Prostate gland (tissue), 2 donors: ENCODE results near the gene EPS8.

Experiments used
- CTCF ChIP-seq, 4 experiments: fragments of 200-600 bp in 2 of 4; fragments of 450-650 bp in 2 of 4; sonication (generic) in 2 of 4; IDR thresholded peaks; 1 replicate in 3 of 4; 2 replicates in 1 of 4; pipeline ENCODE4 v1.5.1; 2016 to 2019; ENCODE audit warnings: antibody characterized with exemption in 4 of 4, mild to moderate bottlenecking in 2 of 4, moderate library complexity in 2 of 4
- POLR2A ChIP-seq: fragments of 450-650 bp; IDR thresholded peaks from one replicate; pipeline ENCODE4 v1.6.1; 2016; ENCODE audit warnings: antibody characterized with exemption, mild to moderate bottlenecking
- POLR2AphosphoS5 ChIP-seq: sonication (generic); formaldehyde crosslinking; IDR thresholded peaks from one replicate; pipeline ENCODE4 v1.6.1; 2017; ENCODE audit warnings: antibody characterized with exemption

DNA sequence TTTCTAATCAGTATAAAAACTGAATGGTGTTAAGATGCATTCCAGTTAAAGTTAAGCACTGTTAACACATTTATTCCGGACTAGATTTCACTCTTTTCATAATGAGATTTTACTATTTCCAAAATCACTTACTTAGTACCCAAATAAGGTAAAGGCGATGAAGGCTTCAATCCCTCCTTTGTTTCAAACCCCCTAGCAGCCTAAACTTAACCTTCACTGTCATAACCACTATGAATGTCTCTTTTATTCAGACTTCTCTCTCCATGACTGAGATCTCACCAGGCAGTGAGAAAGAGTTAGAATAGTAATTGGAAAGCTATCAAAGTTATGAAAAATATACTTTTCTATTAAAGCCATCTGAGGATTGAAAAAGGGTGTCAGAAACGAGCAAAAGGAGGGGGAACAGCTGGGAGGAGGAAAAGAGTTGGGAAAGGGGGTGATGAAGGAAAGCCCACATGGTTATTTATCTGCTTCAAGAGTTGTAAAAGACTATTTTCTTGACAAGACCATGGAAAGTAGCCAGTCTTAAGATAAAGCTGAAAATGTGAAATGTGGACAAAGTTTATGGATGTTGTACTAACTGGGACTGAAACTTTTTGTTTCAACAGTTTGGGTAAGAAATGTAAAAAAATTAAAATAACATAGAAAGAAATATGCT, 11.7 kb downstream of the EPS8 start:
- TF ChIP-seq CTCF (IDR thresholded peaks at IDR 0.05), result no peak
- TF ChIP-seq POLR2A, result no peak
- TF ChIP-seq POLR2AphosphoS5, result no peak
